Activated B cell treated with CpG ODN at 0.5 μM for 24 hours (primary cell): ENCODE data around the gene ZNF264. TPM values are rescaled to one million over a fixed set of nuclear protein-coding genes. Genes with fewer than 3 reads are reported as not detected.
"Not testable (repeated sequence)": the region's sequence is repeated elsewhere in the genome, so short reads cannot be mapped to it uniquely, and the experiment has no call there.

Experiments used
- ATAC-seq: fragments of 200-7000 bp; cut with Tn5 transposase; one replicate; pipeline ENCODE4 v1.10.0; 2021; ENCODE audit warnings: low read depth, mild to moderate bottlenecking, moderate library complexity
- CTCF ChIA-PET: fragments of 350-600 bp; sonication (Branson Sonifier 250); formaldehyde crosslinking; loops from one replicate; lab custom pipeline; 2021; ENCODE audit warnings: antibody characterized with exemption; lab: Charles Lee
- POLR2A ChIA-PET: fragments of 350-600 bp; sonication (Branson Sonifier 250); formaldehyde crosslinking; loops from one replicate; lab custom pipeline; 2021; ENCODE audit warnings: antibody characterized with exemption; lab: Charles Lee
- DNase-seq: peaks from one replicate; pipeline ENCODE4 v3.0.0; 2022
- H3K27ac Mint-ChIP-seq: one replicate; pipeline ENCODE4 v1.8.0; 2020; ENCODE audit warnings: mixed read lengths
- H3K27me3 Mint-ChIP-seq: one replicate; pipeline ENCODE4 v1.8.0; 2021; ENCODE audit warnings: mixed read lengths
- H3K36me3 Mint-ChIP-seq: one replicate; pipeline ENCODE4 v1.8.0; 2021; ENCODE audit warnings: low read depth, mixed read lengths
- H3K4me1 Mint-ChIP-seq: one replicate; pipeline ENCODE4 v1.8.0; 2021; ENCODE audit warnings: mixed read lengths
- H3K4me3 Mint-ChIP-seq: one replicate; pipeline ENCODE4 v1.8.0; 2020; ENCODE audit warnings: mild to moderate bottlenecking, mixed read lengths
- H3K9me3 Mint-ChIP-seq: one replicate; pipeline ENCODE4 v1.8.0; 2020; ENCODE audit warnings: mixed read lengths
- intact Hi-C: fragments of 100-400 bp; cut with micrococcal nuclease; formaldehyde crosslinking; loops from one replicate; pipeline ENCODE4 v1.15.1; 2024
- total RNA-seq: library from RNA; stranded (reverse); gene quantifications from 2 replicates; pipeline ENCODE4 v1.2.3, GENCODE V29; 2022
- TF ChIP-seq, protein P1 (sequence below): fragments of 200-600 bp; IDR thresholded peaks from one replicate; pipeline ENCODE4 v1.8.0; 2022; ENCODE audit warnings: antibody characterized with exemption, mild to moderate bottlenecking

ZNF264 gene
- total RNA-seq, 1 donor from 2014 or later = 58.7 TPM

DNA sequence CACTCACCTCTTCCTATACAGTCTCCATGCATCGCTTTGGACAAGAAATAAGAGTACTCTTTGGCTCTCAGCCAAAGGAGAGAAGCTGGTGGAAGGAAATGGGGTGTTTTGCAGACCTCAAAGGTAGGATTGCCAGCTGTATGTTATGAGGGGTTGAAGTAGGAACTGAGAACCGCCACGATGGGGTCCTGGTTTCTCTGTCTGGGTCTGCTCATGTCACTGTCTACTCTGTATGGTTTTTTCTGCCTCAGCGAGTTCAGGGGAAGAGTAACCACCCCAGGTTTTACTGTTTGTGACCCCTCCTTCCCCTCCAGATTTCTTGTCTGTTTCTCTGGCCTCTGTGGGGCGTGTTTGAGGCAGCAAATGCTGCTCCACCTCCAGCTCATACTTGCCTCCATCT lies 53.2 kb downstream of the ZNF264 start:
- no peaks in the 10 kb centered on the region for H3K27me3 Mint-ChIP-seq
- POLR2A ChIA-PET = no interaction called here
- H3K4me3 Mint-ChIP-seq = no peak overlapping the region
- no peak for DNase-seq
- no peaks in the 10 kb centered on the region for H3K9me3 Mint-ChIP-seq
- CTCF ChIA-PET = no interaction called here
- H3K36me3 Mint-ChIP-seq = peaks cover 70% of the 10 kb centered on the region
- TF ChIP-seq, protein P1, sequence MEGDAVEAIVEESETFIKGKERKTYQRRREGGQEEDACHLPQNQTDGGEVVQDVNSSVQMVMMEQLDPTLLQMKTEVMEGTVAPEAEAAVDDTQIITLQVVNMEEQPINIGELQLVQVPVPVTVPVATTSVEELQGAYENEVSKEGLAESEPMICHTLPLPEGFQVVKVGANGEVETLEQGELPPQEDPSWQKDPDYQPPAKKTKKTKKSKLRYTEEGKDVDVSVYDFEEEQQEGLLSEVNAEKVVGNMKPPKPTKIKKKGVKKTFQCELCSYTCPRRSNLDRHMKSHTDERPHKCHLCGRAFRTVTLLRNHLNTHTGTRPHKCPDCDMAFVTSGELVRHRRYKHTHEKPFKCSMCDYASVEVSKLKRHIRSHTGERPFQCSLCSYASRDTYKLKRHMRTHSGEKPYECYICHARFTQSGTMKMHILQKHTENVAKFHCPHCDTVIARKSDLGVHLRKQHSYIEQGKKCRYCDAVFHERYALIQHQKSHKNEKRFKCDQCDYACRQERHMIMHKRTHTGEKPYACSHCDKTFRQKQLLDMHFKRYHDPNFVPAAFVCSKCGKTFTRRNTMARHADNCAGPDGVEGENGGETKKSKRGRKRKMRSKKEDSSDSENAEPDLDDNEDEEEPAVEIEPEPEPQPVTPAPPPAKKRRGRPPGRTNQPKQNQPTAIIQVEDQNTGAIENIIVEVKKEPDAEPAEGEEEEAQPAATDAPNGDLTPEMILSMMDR = no peak
- intact Hi-C loops = loop anchor here (5.0 to 10.0 kb wide), 2 partner anchors 170 to 573 kb away; partner anchors contain the start of gene ZNF17
- ATAC-seq = no peak
- H3K27ac Mint-ChIP-seq = no peak overlapping the region
- peaks cover 39% of the 10 kb centered on the region for H3K4me1 Mint-ChIP-seq

DNA sequence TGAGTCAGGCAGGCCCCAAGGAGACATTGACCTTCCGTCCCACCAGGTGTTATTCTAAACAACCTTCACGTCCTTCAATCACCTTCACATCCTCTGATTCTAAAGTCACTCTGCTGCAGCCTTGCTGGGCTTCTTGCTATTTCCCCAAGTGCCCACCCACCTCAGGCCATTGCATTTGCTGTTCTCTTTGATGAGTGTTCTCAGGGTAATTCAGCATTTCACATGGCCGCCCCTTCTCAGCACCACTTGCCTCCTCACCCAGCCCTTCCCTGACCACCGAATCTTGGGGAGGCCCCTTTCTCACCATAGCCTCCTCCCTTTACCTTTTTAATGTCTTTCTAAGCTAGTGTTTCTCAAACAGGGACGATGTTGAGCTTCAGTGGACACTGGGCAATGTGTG lies 53.8 kb downstream of the ZNF264 start:
- POLR2A ChIA-PET = no interaction called here
- H3K4me1 Mint-ChIP-seq = peaks cover 36% of the 10 kb centered on the region
- no peak for DNase-seq
- intact Hi-C loops = loop anchor here (10.0 kb wide), 1 partner anchor 170 kb away; the partner anchor contains the start of gene ZNF17
- peaks cover 73% of the 10 kb centered on the region for H3K36me3 Mint-ChIP-seq
- no peak for ATAC-seq
- no peak overlapping the region for H3K27ac Mint-ChIP-seq
- no peaks in the 10 kb centered on the region for H3K9me3 Mint-ChIP-seq
- H3K4me3 Mint-ChIP-seq = no peak overlapping the region
- CTCF ChIA-PET = no interaction called here
- no peaks in the 10 kb centered on the region for H3K27me3 Mint-ChIP-seq
- TF ChIP-seq, protein P1 = no peak

DNA sequence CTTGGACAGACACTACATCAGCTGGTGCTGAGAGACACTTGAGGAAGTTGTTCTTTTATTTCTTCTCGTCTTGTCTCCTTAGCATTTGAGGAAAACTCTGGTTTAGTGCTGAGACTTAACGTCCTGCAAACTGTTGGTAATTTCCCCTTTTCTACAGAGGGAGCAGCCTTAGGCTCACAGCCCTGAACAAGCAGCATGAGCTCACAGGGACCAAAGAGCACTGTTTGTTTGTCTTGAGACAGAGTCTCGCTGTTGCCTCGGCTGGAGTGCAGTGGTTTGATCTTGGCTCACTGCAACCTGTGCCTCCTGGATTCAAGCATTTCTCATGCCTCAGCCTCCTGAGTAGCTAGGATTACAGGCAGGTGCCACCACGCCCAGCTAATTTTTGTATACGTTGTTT lies 54.7 kb downstream of the ZNF264 start:
- intact Hi-C loops = loop anchor here (10.0 kb wide), 1 partner anchor 169 kb away; the partner anchor contains the start of gene ZNF17
- POLR2A ChIA-PET = no interaction called here
- Mint-ChIP-seq H3K4me3 (no peak overlapping the region), H3K4me1 (peaks cover 28% of the 10 kb centered on the region), H3K36me3 (peaks cover 75% of the 10 kb centered on the region), H3K9me3 (no peaks in the 10 kb centered on the region), H3K27me3 (no peaks in the 10 kb centered on the region), H3K27ac (no peak overlapping the region)
- TF ChIP-seq, protein P1 = no peak
- no peak for ATAC-seq
- no peak for DNase-seq
- CTCF ChIA-PET = no interaction called here

DNA sequence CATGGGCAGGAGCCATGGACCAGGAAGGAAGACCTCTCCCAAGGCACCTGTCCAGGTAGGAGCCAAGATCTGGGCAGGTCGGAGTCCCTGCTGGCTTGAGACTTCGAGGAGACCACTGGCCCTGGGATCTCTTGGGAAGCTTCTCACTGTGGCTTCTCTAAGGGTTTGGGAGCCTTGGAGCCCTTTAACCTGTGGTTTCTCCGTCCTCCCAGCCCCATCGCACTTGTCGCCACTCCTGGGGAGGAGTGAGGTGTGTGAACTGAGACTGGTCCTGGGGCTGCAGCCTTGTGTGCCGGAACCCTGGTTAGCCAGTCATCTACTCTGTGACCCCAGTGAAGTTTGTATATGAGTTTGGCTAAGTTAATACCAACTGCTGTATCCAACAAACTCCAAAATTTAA lies 57.3 kb downstream of the ZNF264 start:
- CTCF ChIA-PET = no interaction called here
- TF ChIP-seq, protein P1 = no peak
- intact Hi-C loops = loop anchor here (10.0 kb wide), 1 partner anchor 166 kb away; the partner anchor contains the start of gene ZNF17
- Mint-ChIP-seq H3K4me1 (peaks cover 7% of the 10 kb centered on the region), H3K36me3 (peaks cover 92% of the 10 kb centered on the region), H3K4me3 (no peak overlapping the region), H3K9me3 (no peaks in the 10 kb centered on the region), H3K27ac (no peak overlapping the region), H3K27me3 (no peaks in the 10 kb centered on the region)
- ATAC-seq (no peak), DNase-seq (no peak)
- POLR2A ChIA-PET = no interaction called here

DNA sequence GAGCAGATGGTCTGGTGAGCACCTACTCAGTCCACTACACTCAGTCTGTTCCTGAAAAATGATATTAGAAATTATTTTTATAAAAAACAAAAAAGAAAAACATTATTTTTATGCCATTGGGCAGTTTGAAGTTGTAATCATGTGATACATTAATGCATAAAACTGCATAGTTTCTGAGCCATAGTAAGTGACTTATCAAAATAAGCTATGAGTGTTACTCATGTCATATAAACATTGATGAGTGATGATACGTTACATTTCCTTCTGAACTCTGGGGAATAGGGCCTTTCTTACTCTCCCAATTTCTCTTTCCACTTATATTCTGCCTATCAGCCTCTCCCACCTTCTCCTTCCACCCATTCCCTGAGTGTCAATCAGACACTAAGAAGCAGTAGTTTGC lies 58.0 kb downstream of the ZNF264 start:
- peaks cover 7% of the 10 kb centered on the region for H3K4me1 Mint-ChIP-seq
- H3K36me3 Mint-ChIP-seq = peaks cover 93% of the 10 kb centered on the region
- H3K9me3 Mint-ChIP-seq = no peaks in the 10 kb centered on the region
- TF ChIP-seq, protein P1 = no peak
- intact Hi-C loops = loop anchor here (10.0 kb wide), 1 partner anchor 165 kb away; the partner anchor contains the start of gene ZNF17
- H3K27me3 Mint-ChIP-seq = no peaks in the 10 kb centered on the region
- no peak overlapping the region for H3K27ac Mint-ChIP-seq
- DNase-seq (no peak), ATAC-seq (no peak)
- ChIA-PET POLR2A (no interaction called here), CTCF (no interaction called here)
- no peak overlapping the region for H3K4me3 Mint-ChIP-seq

DNA sequence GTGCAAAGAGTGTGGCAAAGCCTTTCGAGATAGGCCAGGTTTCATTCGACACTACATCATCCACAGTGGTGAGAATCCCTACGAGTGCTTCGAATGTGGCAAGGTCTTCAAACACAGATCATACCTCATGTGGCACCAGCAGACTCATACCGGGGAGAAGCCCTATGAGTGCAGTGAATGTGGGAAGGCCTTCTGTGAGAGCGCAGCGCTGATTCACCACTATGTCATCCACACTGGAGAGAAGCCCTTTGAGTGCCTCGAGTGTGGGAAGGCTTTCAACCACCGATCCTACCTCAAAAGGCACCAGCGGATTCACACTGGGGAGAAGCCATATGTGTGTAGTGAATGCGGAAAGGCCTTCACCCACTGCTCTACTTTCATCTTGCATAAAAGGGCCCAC lies 62.5 kb downstream of the ZNF264 start:
- H3K4me1 Mint-ChIP-seq = not testable (repeated sequence)

More for the DNA sequence above, 62.5 kb downstream of the ZNF264 start:
- H3K4me3 Mint-ChIP-seq, H3K27me3 Mint-ChIP-seq, H3K9me3 Mint-ChIP-seq, ATAC-seq, DNase-seq, H3K27ac Mint-ChIP-seq, intact Hi-C loops, POLR2A ChIA-PET, CTCF ChIA-PET: not testable (repeated sequence)
- H3K36me3 Mint-ChIP-seq = peaks cover 77% of the 10 kb centered on the region
